Measurements from ENCODE around the gene SHANK1.
"Not testable (repeated sequence)": the region's sequence is repeated elsewhere in the genome, so short reads cannot be mapped to it uniquely, and the experiment has no call there.

DNA sequence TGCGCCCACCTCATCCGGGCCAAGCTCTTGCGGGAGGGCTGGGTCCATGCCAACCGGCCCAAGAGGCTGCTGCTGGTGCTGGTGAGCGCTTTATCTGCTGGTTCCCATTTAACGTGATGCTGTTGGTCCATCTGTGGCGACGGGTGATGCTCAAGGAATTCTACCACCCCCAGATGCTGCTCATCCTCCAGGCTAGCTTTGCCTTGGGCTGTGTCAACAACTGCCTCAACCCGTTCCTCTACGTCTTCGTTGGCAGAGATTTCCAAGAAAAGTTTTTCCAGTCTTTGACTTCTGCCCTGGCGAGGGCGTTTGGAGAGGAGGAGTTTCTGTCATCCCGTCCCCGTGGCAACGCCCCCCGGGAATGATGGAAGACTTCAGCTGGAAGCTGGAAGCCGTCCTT, 39.5 kb upstream of the SHANK1 start:
- TF ChIP-seq, protein P1, sequence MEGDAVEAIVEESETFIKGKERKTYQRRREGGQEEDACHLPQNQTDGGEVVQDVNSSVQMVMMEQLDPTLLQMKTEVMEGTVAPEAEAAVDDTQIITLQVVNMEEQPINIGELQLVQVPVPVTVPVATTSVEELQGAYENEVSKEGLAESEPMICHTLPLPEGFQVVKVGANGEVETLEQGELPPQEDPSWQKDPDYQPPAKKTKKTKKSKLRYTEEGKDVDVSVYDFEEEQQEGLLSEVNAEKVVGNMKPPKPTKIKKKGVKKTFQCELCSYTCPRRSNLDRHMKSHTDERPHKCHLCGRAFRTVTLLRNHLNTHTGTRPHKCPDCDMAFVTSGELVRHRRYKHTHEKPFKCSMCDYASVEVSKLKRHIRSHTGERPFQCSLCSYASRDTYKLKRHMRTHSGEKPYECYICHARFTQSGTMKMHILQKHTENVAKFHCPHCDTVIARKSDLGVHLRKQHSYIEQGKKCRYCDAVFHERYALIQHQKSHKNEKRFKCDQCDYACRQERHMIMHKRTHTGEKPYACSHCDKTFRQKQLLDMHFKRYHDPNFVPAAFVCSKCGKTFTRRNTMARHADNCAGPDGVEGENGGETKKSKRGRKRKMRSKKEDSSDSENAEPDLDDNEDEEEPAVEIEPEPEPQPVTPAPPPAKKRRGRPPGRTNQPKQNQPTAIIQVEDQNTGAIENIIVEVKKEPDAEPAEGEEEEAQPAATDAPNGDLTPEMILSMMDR (IDR thresholded peaks at IDR 0.05; ENCODE audit: low read depth, low read length), result not testable (repeated sequence)
- TF ChIP-seq EZH2phosphoT487 (IDR thresholded peaks at IDR 0.05; ENCODE audit: low read depth), result not testable (repeated sequence)
